HepG2 (cell line): ENCODE measurements around the gene DHH. TPM values are rescaled to one million over a fixed set of nuclear protein-coding genes. Genes with fewer than 3 reads are reported as not detected.
A peak's percentile ranks its signal among the peaks of the same experiment; 100 is the strongest.

ENCODE experiments used
- ATAC-seq: fragments of 200-7000 bp; cut with Tn5 transposase; 3 replicates; pipeline ENCODE4 v1.9.1; 2020; ENCODE audit warnings: mild to moderate bottlenecking, moderate library complexity
- BruUV-seq: library from RNA; stranded (reverse); fragments of 400-500 nt; replicated peaks from 2 replicates; lab custom pipeline; 2021; lab: Mats Ljungman, UMichigan
- CTCF ChIA-PET: fragments of 300-600 bp; formaldehyde crosslinking; extraction: SDS; loops from one replicate; lab custom pipeline; 2021; ENCODE audit warnings: low total read pairs, inconsistent platforms, low intra/inter-chr PET ratio; lab: Yijun Ruan, JAX
- POLR2A ChIA-PET: fragments of 350-600 bp; sonication (Branson Sonifier 250); formaldehyde crosslinking; loops from one replicate; lab custom pipeline; 2020; ENCODE audit warnings: antibody characterized with exemption, inconsistent platforms; lab: Yijun Ruan, JAX
- DNase-seq: peaks from one replicate; pipeline ENCODE4 v3.0.0-alpha.2; 2015; ENCODE audit warnings: low spot score
- FAIRE-seq: peaks from 3 replicates; lab custom pipeline; 2011; peaks lifted over from hg19 to GRCh38; lab: Jason Lieb, UNC
- H2AFZ ChIP-seq: one replicate; pipeline ENCODE4 v1.6.1; 2011; ENCODE audit warnings: low read length, inconsistent platforms
- H3K27ac ChIP-seq: fragments of 300-600 bp; 3 replicates; pipeline ENCODE4 v1.8.0; 2011; ENCODE audit warnings: mixed run types, mild to moderate bottlenecking, mixed read lengths, low read length, inconsistent platforms; ENCODE audit not compliant: insufficient read depth; ENCODE audit errors: extremely low read length
- H3K27me3 ChIP-seq, 2 experiments: fragments of 200-600 bp in 1 of 2; 2 replicates in 1 of 2; 3 replicates in 1 of 2; pipeline versions ENCODE4 v1.6.0 to v1.8.0; 2011; ENCODE audit warnings: low read length in 2 of 2, mild to moderate bottlenecking in 2 of 2, moderate library complexity in 2 of 2, inconsistent platforms in 1 of 2; ENCODE audit not compliant: insufficient read depth in 2 of 2, control insufficient read depth in 1 of 2
- H3K36me3 ChIP-seq, 2 experiments: fragments of 200-600 bp in 1 of 2; replicated peaks in 1 of 2; 2 replicates in 1 of 2; 3 replicates in 1 of 2; pipeline versions ENCODE4 v1.5.1 to v1.8.0; 2011; ENCODE audit warnings: low read length in 2 of 2, inconsistent platforms in 1 of 2; ENCODE audit not compliant: insufficient read depth in 2 of 2, control insufficient read depth in 1 of 2
- H3K4me1 ChIP-seq: 2 replicates; pipeline ENCODE4 v1.5.1; 2012; ENCODE audit warnings: low read length, inconsistent platforms; ENCODE audit not compliant: insufficient read depth
- H3K4me2 ChIP-seq: 2 replicates; pipeline ENCODE4 v1.6.0; 2011; ENCODE audit warnings: low read depth, low read length, inconsistent platforms
- H3K4me3 ChIP-seq, 3 experiments: fragments of 200-600 bp in 1 of 3; sonication (generic), shearing (Covaris generic) in 1 of 3; replicated peaks in 1 of 3; 2 replicates each; pipeline ENCODE4 v1.5.1; 2011 to 2016; ENCODE audit warnings: low read length in 3 of 3, inconsistent platforms in 2 of 3, low read depth in 2 of 3, mild to moderate bottlenecking in 2 of 3, control low read depth in 1 of 3, mixed read lengths in 1 of 3; ENCODE audit not compliant: insufficient read depth in 1 of 3
- H3K79me2 ChIP-seq: one replicate; pipeline ENCODE4 v1.6.1; 2011; ENCODE audit warnings: low read length, inconsistent platforms; ENCODE audit not compliant: insufficient read depth
- H3K9ac ChIP-seq: 2 replicates; pipeline ENCODE4 v1.6.0; 2011; ENCODE audit warnings: mild to moderate bottlenecking, low read depth, low read length, inconsistent platforms; ENCODE audit not compliant: insufficient read depth
- H3K9me3 ChIP-seq: 2 replicates; pipeline ENCODE4 v1.5.1; 2012; ENCODE audit warnings: mild to moderate bottlenecking, low read length
- H4K20me1 ChIP-seq: 2 replicates; pipeline ENCODE4 v1.6.0; 2011; ENCODE audit warnings: inconsistent platforms, mild to moderate bottlenecking, low read length, moderate library complexity; ENCODE audit not compliant: insufficient read depth
- ADNP ChIP-seq: sonication (generic); formaldehyde crosslinking; IDR thresholded peaks from 2 replicates; pipeline ENCODE4 v1.4.0; 2020; ENCODE audit warnings: missing genetic modification reagents
- BHLHE40 ChIP-seq: IDR thresholded peaks from 2 replicates; pipeline ENCODE4 v1.6.1; 2011; ENCODE audit warnings: low read length, improper control_type of control experiment
- FOXA3 ChIP-seq: IDR thresholded peaks from 2 replicates; pipeline ENCODE4 v1.6.1; 2016; ENCODE audit warnings: missing genetic modification reagents, missing compliant biosample characterization
- GATAD1 ChIP-seq: IDR thresholded peaks from 2 replicates; pipeline ENCODE4 v1.6.1; 2016; ENCODE audit warnings: missing genetic modification reagents, missing compliant biosample characterization
- KAT8 ChIP-seq: IDR thresholded peaks from 2 replicates; pipeline ENCODE4 v1.6.1; 2016; ENCODE audit warnings: missing genetic modification reagents, missing compliant biosample characterization
- KLF6 ChIP-seq: IDR thresholded peaks from 2 replicates; pipeline ENCODE4 v1.8.0; 2016; ENCODE audit warnings: missing biosample characterization, missing genetic modification reagents
- MED13 ChIP-seq: sonication (generic); formaldehyde crosslinking; IDR thresholded peaks from 2 replicates; pipeline ENCODE4 v1.5.0; 2020; ENCODE audit warnings: missing genetic modification reagents
- MIXL1 ChIP-seq: IDR thresholded peaks from 2 replicates; pipeline ENCODE4 v1.6.1; 2016
- NCOA2 ChIP-seq: sonication (generic); formaldehyde crosslinking; IDR thresholded peaks from 2 replicates; pipeline ENCODE4 v1.8.0; 2022; ENCODE audit warnings: inconsistent platforms
- ZIK1 ChIP-seq: sonication (generic); formaldehyde crosslinking; IDR thresholded peaks from 2 replicates; pipeline ENCODE4 v1.5.0; 2020; ENCODE audit warnings: mild to moderate bottlenecking, low read depth, missing genetic modification reagents, borderline replicate concordance
- ZNF12 ChIP-seq: sonication (generic); formaldehyde crosslinking; IDR thresholded peaks from 2 replicates; pipeline ENCODE4 v1.5.0; 2020; ENCODE audit warnings: missing genetic modification reagents
- ZNF20 ChIP-seq: sonication (generic); formaldehyde crosslinking; IDR thresholded peaks from 2 replicates; pipeline ENCODE4 v1.4.0; 2020; ENCODE audit warnings: mild to moderate bottlenecking, moderate library complexity, missing genetic modification reagents
- ZNF331 ChIP-seq: sonication (generic); formaldehyde crosslinking; IDR thresholded peaks from 2 replicates; pipeline ENCODE4 v1.4.0; 2020; ENCODE audit warnings: missing genetic modification reagents
- WGBS: methylation state at CpG from one replicate; pipeline ENCODE4 v1.1.6; 2017; ENCODE audit warnings: low lambda C conversion rate; 5-methylcytosine and 5-hydroxymethylcytosine counted together
- in situ Hi-C: cut with HindIII; loops from 2 replicates; pipeline ENCODE4 v1.10.0; 2017; ENCODE audit warnings: low pct_unique_long_range_greater_than_20kb; ENCODE audit not compliant: extremely low pct_ligation_motif_present
- intact Hi-C: fragments of 100-400 bp; cut with micrococcal nuclease; formaldehyde crosslinking; loops from one replicate; pipeline ENCODE4 v1.10.0; 2022; ENCODE audit not compliant: unreplicated experiment
- polyA plus RNA-seq, 8 experiments: library from polyadenylated mRNA; depleted of rRNA in 3 of 8; stranded (reverse) in 7 of 8; unstranded in 1 of 8; fragments of >200 nt; fragmentation: Illumina TruSeq in 4 of 8; extraction: Trizol in 4 of 8; gene quantifications; 2 replicates each; pipeline versions ENCODE4 v1.2.1 to v1.2.3, GENCODE V29; 2011 to 2016; ENCODE audit warnings: low read depth in 4 of 8, missing spikeins in 1 of 8, mixed read lengths in 1 of 8; ENCODE audit not compliant: insufficient read depth in 1 of 8
- total RNA-seq, 5 experiments: library from RNA; depleted of rRNA; stranded (reverse); fragments of >200 nt; fragmentation: Illumina TruSeq; extraction: Trizol; gene quantifications; 2 replicates each; pipeline ENCODE4 v1.2.3, GENCODE V29; 2016; ENCODE audit warnings: low read depth in 1 of 5
- TF ChIP-seq, protein P1 (sequence below): sonication (generic); formaldehyde crosslinking; IDR thresholded peaks from 2 replicates; pipeline ENCODE4 v1.8.0; 2022; ENCODE audit warnings: missing genetic modification reagents, mild to moderate bottlenecking, borderline replicate concordance
- TF ChIP-seq, protein P2 (sequence below): IDR thresholded peaks from 2 replicates; pipeline ENCODE4 v1.4.0; 2020; ENCODE audit warnings: mild to moderate bottlenecking, missing genetic modification reagents
- TF ChIP-seq, protein P3 (sequence below): sonication (generic); formaldehyde crosslinking; conservative IDR thresholded peaks from 2 replicates; pipeline ENCODE4 v1.4.0; 2020; ENCODE audit warnings: missing genetic modification reagents
- TF ChIP-seq, protein P4 (sequence below): IDR thresholded peaks from 2 replicates; pipeline ENCODE4 v1.6.1; 2016; ENCODE audit warnings: missing genetic modification reagents, missing compliant biosample characterization

Gene DHH
- total and polyA plus RNA-seq, 2 of the 13 experiments (the other 11 are each of a cell fraction or from before 2014, with no cell fraction given), result not detected

- BruUV-seq, result no TSS peak
- H3K4me2 ChIP-seq, result no peak overlapping the region
- H3K9ac ChIP-seq, result no peak overlapping the region
- peak; percentile 92 for FAIRE-seq
- intact Hi-C loops (loop anchor here (1.0 to 10.0 kb wide), 3 partner anchors 33 to 1904 kb away; partner anchors contain the start of gene SLC11A2), in situ Hi-C loops (loop anchor here (5.0 kb wide), 1 partner anchor 54 kb away; the partner anchor contains the start of gene RHEBL1)
- no peaks in the 10 kb centered on the region for H4K20me1 ChIP-seq
- no peaks in the 10 kb centered on the region for H3K79me2 ChIP-seq
- H3K36me3 ChIP-seq, result no peaks in the 10 kb centered on the region
- 19% methylated on average over 6 of the region's 6 CpGs for WGBS
- no peaks in the 10 kb centered on the region for H3K9me3 ChIP-seq
- peaks cover 0 to 9% of the 10 kb centered on the region in 2 experiments; a peak in 2 of 5 replicates for H3K27me3 ChIP-seq
- CTCF ChIA-PET, result interaction anchor here (0.7 to 2.5 kb wide), 3 partner anchors 11 to 57 kb away, joined by 3 to 30 read pairs (median 8); partner anchors contain the start of gene LMBR1L
- DNase-seq, result peak; percentile 79
- H2AFZ ChIP-seq, result no peak overlapping the region
- no peak overlapping the region for H3K4me3 ChIP-seq
- H3K27ac ChIP-seq, result no peak overlapping the region
- peaks cover 9% of the 10 kb centered on the region for H3K4me1 ChIP-seq
- ATAC-seq, result peak; percentile 72
- POLR2A ChIA-PET, result interaction anchor here (0.8 to 2.2 kb wide), 6 partner anchors 10 to 57 kb away, joined by 3 to 29 read pairs (median 4); partner anchors contain the start of genes LMBR1L, RHEBL1 and TUBA1B
- no peak for TF ChIP-seq ZIK1
- TF ChIP-seq, protein P1, sequence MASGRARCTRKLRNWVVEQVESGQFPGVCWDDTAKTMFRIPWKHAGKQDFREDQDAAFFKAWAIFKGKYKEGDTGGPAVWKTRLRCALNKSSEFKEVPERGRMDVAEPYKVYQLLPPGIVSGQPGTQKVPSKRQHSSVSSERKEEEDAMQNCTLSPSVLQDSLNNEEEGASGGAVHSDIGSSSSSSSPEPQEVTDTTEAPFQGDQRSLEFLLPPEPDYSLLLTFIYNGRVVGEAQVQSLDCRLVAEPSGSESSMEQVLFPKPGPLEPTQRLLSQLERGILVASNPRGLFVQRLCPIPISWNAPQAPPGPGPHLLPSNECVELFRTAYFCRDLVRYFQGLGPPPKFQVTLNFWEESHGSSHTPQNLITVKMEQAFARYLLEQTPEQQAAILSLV (CRISPR knock-in tag), result 0 out of 2 replicates have a peak, but pooled peaks have one; percentile 34
- no peak for TF ChIP-seq ADNP (CRISPR knock-in tag)
- TF ChIP-seq, protein P2, sequence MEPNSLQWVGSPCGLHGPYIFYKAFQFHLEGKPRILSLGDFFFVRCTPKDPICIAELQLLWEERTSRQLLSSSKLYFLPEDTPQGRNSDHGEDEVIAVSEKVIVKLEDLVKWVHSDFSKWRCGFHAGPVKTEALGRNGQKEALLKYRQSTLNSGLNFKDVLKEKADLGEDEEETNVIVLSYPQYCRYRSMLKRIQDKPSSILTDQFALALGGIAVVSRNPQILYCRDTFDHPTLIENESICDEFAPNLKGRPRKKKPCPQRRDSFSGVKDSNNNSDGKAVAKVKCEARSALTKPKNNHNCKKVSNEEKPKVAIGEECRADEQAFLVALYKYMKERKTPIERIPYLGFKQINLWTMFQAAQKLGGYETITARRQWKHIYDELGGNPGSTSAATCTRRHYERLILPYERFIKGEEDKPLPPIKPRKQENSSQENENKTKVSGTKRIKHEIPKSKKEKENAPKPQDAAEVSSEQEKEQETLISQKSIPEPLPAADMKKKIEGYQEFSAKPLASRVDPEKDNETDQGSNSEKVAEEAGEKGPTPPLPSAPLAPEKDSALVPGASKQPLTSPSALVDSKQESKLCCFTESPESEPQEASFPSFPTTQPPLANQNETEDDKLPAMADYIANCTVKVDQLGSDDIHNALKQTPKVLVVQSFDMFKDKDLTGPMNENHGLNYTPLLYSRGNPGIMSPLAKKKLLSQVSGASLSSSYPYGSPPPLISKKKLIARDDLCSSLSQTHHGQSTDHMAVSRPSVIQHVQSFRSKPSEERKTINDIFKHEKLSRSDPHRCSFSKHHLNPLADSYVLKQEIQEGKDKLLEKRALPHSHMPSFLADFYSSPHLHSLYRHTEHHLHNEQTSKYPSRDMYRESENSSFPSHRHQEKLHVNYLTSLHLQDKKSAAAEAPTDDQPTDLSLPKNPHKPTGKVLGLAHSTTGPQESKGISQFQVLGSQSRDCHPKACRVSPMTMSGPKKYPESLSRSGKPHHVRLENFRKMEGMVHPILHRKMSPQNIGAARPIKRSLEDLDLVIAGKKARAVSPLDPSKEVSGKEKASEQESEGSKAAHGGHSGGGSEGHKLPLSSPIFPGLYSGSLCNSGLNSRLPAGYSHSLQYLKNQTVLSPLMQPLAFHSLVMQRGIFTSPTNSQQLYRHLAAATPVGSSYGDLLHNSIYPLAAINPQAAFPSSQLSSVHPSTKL (CRISPR knock-in tag), result peak; percentile 35
- TF ChIP-seq GATAD1 (CRISPR knock-in tag), result peak; percentile 42; the same call in 1 of the 2 replicates
- 0 out of 2 replicates have a peak, but pooled peaks have one; percentile 30 for TF ChIP-seq FOXA3
- no peak for TF ChIP-seq BHLHE40
- TF ChIP-seq NCOA2 (CRISPR knock-in tag), result 0 out of 2 replicates have a peak, but pooled peaks have one; percentile 16
- no peak for TF ChIP-seq ZNF20 (CRISPR knock-in tag)
- TF ChIP-seq, protein P3, sequence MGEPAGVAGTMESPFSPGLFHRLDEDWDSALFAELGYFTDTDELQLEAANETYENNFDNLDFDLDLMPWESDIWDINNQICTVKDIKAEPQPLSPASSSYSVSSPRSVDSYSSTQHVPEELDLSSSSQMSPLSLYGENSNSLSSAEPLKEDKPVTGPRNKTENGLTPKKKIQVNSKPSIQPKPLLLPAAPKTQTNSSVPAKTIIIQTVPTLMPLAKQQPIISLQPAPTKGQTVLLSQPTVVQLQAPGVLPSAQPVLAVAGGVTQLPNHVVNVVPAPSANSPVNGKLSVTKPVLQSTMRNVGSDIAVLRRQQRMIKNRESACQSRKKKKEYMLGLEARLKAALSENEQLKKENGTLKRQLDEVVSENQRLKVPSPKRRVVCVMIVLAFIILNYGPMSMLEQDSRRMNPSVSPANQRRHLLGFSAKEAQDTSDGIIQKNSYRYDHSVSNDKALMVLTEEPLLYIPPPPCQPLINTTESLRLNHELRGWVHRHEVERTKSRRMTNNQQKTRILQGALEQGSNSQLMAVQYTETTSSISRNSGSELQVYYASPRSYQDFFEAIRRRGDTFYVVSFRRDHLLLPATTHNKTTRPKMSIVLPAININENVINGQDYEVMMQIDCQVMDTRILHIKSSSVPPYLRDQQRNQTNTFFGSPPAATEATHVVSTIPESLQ, result no peak
- no peak for TF ChIP-seq MED13 (CRISPR knock-in tag)
- peak; percentile 18; the same call in 1 of the 2 replicates for TF ChIP-seq ZNF331 (CRISPR knock-in tag)
- TF ChIP-seq, protein P4, sequence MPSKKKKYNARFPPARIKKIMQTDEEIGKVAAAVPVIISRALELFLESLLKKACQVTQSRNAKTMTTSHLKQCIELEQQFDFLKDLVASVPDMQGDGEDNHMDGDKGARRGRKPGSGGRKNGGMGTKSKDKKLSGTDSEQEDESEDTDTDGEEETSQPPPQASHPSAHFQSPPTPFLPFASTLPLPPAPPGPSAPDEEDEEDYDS (CRISPR knock-in tag), result 0 out of 2 replicates have a peak, but pooled peaks have one; percentile 18
- 0 out of 2 replicates have a peak, but pooled peaks have one; percentile 26 for TF ChIP-seq KLF6 (CRISPR knock-in tag)
- TF ChIP-seq MIXL1 (CRISPR knock-in tag), result 0 out of 2 replicates have a peak, but pooled peaks have one; percentile 19
- TF ChIP-seq KAT8 (CRISPR knock-in tag), result 0 out of 2 replicates have a peak, but pooled peaks have one; percentile 42
- TF ChIP-seq ZNF12 (CRISPR knock-in tag), result 0 out of 2 replicates have a peak, but pooled peaks have one; percentile 26
Measured at GRCh38 chr12:49121047-49121696, 26.6 kb upstream of the DHH start.
